ENCODE measurements around the gene NRG3.

NRG3 gene

GRCh38 chr10:82128527-82128926 is 253.5 kb downstream of the NRG3 start:
- no peak for DNase-seq

GRCh38 chr10:82136103-82136502 is 261.1 kb downstream of the NRG3 start:
- no peak for DNase-seq

GRCh38 chr10:82144153-82144552 is 269.2 kb downstream of the NRG3 start:
- no peak for DNase-seq

DNA sequence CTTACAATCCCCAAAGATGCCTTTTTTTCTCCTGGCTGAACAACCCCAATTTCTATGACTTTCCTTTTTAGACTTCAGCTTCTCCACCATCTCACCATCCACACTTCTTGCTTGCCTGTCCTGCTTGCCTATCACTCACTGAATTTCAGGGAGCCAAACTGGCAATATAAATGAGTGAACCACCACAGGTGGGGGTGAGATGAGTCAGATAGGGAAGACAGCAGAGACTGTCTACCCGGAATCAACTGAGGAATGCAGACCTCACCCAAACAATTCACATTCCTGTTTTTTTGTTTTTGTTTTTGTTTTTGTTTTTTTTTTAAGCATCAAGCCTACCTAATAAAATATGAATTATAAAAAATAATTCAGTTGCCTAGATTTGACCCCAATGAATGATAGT is 273.8 kb downstream of the NRG3 start:
- no peak for DNase-seq

GRCh38 chr10:82149674-82150073 is 274.7 kb downstream of the NRG3 start:
- no peak for DNase-seq

DNA sequence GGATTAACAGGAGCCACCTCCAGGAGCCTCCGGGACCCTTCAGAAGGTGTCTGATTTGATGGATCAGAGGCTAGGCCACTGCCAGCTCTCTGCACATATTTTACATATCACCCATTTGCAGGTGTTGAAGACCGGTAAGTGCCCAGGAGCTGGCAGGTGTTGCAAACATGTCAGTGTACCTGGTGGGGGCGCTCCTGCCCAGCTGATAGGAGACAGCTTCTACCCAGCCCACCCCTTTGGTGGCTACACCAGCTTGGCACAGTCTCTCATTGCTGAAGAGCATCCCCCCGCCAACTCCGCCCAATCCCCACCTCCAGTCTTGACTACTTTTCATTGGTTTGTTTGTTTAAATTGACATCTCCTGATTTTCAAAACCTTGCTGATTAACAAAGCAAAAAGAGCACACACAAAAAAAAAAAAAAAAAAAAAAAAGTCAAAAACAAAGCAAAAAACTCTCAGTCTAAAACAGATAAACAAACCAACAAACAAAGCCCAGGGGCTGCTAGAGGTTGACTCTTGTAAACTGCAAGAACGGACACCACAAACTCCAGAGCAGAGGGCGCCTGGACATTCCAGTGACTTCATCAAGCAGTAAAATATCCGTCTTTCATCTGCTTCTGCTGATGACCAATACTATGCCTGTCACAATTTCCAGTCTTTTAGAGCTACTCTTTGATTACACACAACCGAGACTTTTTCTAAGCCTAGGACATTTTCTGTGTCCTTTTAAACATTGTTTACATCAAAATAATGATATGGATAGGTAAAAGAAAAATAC is 275.3 kb downstream of the NRG3 start:
- DNase-seq = no peak

- DNase-seq = no peak
Measured at GRCh38 chr10:82160307-82160706, 285.3 kb downstream of the NRG3 start.

- DNase-seq = no peak
Measured at GRCh38 chr10:82161264-82161663, 286.3 kb downstream of the NRG3 start.

DNA sequence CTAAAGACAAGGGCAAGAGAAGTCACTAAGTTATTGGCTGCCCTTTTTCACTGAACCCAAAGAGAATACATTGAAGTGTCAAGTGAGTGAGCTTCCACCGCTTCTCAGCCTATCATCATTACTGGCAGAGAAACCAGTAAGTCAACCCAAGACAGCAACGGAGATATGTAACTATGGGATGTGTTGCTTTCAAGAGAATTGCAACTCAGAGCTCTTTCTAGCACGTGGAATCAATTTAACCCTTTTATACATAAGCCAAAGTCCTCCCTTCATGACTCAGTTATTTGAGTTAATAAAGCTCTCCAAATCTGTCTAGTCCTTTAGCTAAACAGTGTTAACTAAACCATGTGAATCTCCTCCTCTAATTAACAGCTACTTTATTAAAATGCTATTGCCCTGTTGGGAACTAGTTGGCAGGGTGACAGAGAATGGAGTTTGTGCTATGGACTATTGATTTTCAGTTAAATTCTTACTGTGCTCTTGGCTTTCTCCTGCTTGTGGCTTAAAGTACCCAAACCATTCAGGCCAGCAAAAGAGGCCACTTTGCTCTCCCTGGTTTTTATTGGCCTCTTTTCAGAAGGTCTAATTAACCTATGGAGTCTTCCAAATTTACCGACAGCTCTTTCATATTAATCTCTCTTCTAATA is 287.7 kb downstream of the NRG3 start:
- DNase-seq = no peak

GRCh38 chr10:82171899-82172298 is 296.9 kb downstream of the NRG3 start:
- DNase-seq = no peak

- no peak for DNase-seq
Measured at GRCh38 chr10:82176587-82176986, 301.6 kb downstream of the NRG3 start.

DNA sequence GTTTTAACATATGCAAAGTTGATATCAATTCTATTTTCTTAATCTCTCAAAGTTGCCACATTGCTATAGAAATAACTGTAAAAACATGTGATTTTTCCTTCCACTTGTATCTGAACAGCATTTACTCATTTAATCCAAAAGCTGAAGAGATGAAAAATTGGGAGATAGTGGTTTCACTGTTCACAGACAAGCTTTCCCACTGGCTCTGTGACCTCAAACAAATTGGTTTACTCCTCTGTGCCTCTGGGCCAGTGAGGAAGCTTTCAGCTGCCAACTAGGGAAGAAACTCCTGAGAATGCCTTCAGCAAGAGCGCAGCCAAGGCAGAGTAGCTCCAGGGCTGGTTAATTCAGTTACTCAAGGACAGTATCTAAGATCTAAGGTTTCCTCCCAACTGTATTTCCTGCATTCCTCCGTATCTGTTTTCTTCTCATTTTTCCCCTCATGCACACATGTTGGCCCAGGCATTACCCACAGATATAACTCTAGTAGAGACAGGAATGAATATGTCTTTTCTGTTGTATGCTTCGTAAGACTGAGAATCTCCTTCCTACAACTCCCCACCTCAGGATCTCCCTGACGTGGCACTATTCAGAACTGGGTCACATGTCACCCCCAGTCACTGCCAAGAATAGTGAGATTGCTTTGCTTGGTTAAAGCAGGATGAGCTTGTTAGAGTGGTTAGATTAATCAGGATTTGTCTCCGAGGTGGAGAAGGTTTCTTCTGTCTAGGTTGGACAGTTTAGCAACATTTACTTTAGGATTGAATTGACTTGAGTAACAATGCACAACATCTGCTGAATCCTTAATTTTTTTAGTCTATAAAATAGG is 315.7 kb downstream of the NRG3 start:
- DNase-seq = no peak

DNA sequence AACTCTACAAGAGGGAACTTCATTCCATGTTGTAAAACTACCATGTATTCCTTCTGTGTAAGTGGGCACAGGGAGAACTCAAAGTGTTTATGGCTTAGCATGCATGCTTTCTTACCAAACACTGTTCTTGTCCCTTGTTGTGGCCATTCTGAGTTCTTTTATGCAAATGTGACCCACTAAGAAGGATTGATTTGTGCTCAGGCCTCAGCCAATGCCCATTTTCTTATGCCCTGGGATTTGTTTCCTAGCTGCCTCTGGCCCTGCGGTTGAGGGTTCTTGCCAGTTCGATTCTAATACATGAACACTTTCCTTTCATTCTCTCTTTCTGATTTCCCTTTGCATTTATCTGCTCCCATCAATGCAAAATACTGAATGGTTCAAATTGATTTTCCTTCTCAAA is 316.7 kb downstream of the NRG3 start:
- no peak for DNase-seq

- DNase-seq = no peak
Measured at GRCh38 chr10:82192665-82193064, 317.7 kb downstream of the NRG3 start.

- DNase-seq = no peak
Measured at GRCh38 chr10:82194419-82194818, 319.4 kb downstream of the NRG3 start.

DNA sequence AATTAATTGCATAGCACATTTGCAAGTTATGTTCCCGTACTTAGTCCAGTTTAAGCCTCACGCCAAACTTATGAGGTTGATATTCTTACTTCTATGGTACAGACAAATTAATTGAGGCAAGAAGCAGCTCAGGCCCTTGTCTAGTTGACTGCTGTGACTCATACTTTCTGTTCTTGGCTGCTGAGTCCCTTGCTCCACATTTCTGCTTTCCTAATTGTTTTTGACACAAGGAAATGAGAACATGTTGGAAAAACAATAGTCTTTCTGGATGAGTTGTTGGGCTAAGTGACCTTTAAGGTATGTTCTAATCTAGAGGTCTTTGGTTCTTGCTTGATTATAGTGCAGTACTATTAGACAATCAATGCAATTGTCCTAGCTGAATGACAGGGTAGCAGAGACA is 331.8 kb downstream of the NRG3 start:
- DNase-seq = no peak

DNA sequence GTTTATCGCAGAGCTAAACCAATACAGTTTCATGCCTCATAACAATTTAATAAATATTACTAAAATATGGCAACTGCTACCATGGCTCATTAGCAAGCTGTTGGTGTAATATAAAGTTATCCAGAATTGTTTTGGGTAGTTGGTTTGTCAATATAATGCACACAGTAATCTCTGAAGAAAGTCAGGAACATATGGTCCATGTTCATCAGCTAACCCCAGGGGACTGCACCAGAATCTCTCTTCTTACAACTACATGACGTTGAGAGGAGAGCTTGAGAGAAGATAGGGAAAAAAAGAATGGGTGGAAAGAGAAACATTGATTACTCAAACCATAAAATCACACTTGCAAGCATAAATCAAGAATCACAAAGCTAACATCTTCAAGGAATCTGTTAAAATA is 333.7 kb downstream of the NRG3 start:
- DNase-seq = no peak

DNA sequence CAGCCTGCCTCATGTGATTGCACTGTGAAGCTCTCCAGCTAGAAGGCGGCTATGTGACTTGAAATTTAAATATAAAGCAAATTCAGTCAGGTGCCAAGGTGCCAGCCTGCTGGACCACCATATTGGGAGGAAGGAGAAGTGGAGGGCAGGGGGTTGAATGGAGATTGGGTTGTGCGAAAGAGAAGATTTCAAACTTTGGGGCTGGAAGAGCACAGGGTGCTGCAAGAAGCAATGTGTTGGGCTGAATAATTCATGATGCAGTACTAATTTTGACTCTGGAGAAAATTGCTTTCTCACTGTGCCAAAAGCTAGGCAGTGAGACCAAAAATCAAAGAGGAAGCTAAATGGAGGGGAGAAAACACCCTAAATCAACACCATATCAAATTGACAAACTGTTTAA is 335.3 kb downstream of the NRG3 start:
- DNase-seq = no peak

- DNase-seq = no peak
Measured at GRCh38 chr10:82211346-82211745, 336.4 kb downstream of the NRG3 start.

DNA sequence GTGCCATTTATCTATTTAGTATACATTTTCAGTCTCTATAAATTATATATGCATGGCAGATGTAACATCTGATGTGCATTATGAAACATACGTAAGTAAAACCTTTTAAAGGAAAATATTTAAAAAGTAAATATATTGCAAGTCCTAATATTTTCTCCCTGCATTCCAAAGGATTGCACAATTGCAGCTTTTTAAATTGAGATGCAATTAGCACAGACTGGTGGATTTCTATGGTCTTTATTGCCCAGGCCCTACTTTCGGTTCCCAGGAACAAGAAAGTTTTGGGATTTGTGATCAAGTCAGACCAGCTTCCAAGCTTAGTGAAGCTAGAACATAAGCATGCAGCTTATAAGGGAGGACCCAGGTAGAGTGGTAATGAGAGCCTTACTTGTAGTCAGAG is 337.8 kb downstream of the NRG3 start:
- DNase-seq = no peak

GRCh38 chr10:82213784-82214183 is 338.8 kb downstream of the NRG3 start:
- no peak for DNase-seq

DNA sequence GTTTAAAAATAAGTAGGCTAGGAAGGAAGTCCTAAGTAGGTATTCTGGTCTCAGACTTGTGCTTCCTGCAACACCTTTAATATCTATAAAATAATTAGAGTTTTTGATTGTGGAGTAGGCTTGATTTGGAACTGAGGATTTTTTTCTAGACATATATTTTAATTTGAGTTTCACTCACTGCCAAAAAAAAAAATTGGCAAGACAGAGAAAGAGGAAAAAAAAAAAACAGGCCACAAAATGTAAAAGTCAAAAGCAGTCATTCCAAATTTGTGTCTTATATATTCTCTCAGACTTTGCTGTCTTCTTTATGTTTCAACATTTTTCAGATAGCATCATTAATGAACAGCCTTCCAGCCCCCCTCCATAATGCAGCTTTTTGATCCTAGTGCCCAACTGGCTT is 346.1 kb downstream of the NRG3 start:
- DNase-seq = no peak

- DNase-seq = no peak
Measured at GRCh38 chr10:82221601-82222149, 346.7 kb downstream of the NRG3 start.

DNA sequence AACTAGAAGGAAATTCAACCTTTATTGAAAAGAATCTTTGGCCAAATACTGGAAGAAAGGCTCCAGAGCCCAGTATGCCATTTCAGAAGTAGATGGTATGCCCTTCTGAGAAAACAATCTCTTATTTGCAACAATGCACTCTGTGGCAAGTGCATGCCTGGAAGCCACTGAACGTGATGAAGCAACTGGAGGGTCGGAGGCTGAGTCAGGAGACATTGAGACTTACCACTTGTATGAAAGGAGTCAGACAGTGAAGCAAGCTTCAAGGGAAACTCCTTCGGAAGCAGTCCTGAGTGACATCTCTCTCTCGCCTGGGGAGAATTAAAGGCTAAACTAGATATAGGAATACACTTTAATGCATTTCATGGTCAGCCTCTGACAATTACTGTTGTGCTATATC is 353.7 kb downstream of the NRG3 start:
- no peak for DNase-seq
